ENCODE measurements around the gene MTMR10.

MTMR10 gene

GRCh38 chr15:30921781-30922479 is 69.5 kb downstream of the MTMR10 start:
- no peak overlapping the region for H3K4me3 ChIP-seq (ENCODE audit: control insufficient read depth, low read depth, low read length)
- no peak for DNase-seq (ENCODE audit: low read depth)
- no peak for TF ChIP-seq CTCF (IDR thresholded peaks at IDR 0.05; ENCODE audit: control insufficient read depth, insufficient read depth, low read depth, low read length, missing control alignments)

- no peak overlapping the region for H3K4me3 ChIP-seq (ENCODE audit: control insufficient read depth, low read depth, low read length)
- DNase-seq (ENCODE audit: low read depth), result no peak
- TF ChIP-seq CTCF (IDR thresholded peaks at IDR 0.05; ENCODE audit: control insufficient read depth, insufficient read depth, low read depth, low read length, missing control alignments), result no peak
These were observed 70.3 kb downstream of the MTMR10 start for GRCh38 chr15:30921106-30921505.

- no peak for DNase-seq (ENCODE audit: low read depth)
- no peak for TF ChIP-seq CTCF (IDR thresholded peaks at IDR 0.05; ENCODE audit: control insufficient read depth, insufficient read depth, low read depth, low read length, missing control alignments)
- H3K4me3 ChIP-seq (ENCODE audit: control insufficient read depth, low read depth, low read length), result no peak overlapping the region
These were observed 71.4 kb downstream of the MTMR10 start for GRCh38 chr15:30919877-30920550.

GRCh38 chr15:30918366-30918765 is 73.1 kb downstream of the MTMR10 start:
- no peak for TF ChIP-seq CTCF (IDR thresholded peaks at IDR 0.05; ENCODE audit: control insufficient read depth, insufficient read depth, low read depth, low read length, missing control alignments)
- no peak for DNase-seq (ENCODE audit: low read depth)

GRCh38 chr15:30917675-30918074 is 73.8 kb downstream of the MTMR10 start:
- no peak for DNase-seq (ENCODE audit: low read depth)
- TF ChIP-seq CTCF (IDR thresholded peaks at IDR 0.05; ENCODE audit: control insufficient read depth, insufficient read depth, low read depth, low read length, missing control alignments), result no peak
- H3K4me3 ChIP-seq (ENCODE audit: control insufficient read depth, low read depth, low read length), result no peak overlapping the region

More at GRCh38 chr15:30918366-30918765, 73.1 kb downstream of the MTMR10 start:
- no peak overlapping the region for H3K4me3 ChIP-seq (ENCODE audit: control insufficient read depth, low read depth, low read length)

GRCh38 chr15:30917013-30917412 is 74.4 kb downstream of the MTMR10 start:
- H3K4me3 ChIP-seq (ENCODE audit: control insufficient read depth, low read depth, low read length), result no peak overlapping the region
- TF ChIP-seq CTCF (IDR thresholded peaks at IDR 0.05; ENCODE audit: control insufficient read depth, insufficient read depth, low read depth, low read length, missing control alignments), result no peak

More at GRCh38 chr15:30917013-30917412, 74.4 kb downstream of the MTMR10 start:
- DNase-seq (ENCODE audit: low read depth), result no peak
